ENCODE measurements around the gene KLHL7.

GRCh38 chr7:23164846-23165245, 59.3 kb downstream of the KLHL7 start:
- TF ChIP-seq POLR2A (IDR thresholded peaks at IDR 0.05) = no peak
- TF ChIP-seq CTCF (IDR thresholded peaks at IDR 0.05 in 8 of 11, conservative IDR thresholded peaks at IDR 0.05 in 3 of 11) = no peak
